GM21723 (cell line): ENCODE data around the gene NR2C2.

Experiments used
- ATAC-seq: cut with Tn5 transposase; IDR thresholded peaks from one replicate; pipeline ENCODE4 v1.9.1; 2021; ENCODE audit warnings: mild to moderate bottlenecking, moderate library complexity; ENCODE audit not compliant: unreplicated experiment

The NR2C2 gene

DNA sequence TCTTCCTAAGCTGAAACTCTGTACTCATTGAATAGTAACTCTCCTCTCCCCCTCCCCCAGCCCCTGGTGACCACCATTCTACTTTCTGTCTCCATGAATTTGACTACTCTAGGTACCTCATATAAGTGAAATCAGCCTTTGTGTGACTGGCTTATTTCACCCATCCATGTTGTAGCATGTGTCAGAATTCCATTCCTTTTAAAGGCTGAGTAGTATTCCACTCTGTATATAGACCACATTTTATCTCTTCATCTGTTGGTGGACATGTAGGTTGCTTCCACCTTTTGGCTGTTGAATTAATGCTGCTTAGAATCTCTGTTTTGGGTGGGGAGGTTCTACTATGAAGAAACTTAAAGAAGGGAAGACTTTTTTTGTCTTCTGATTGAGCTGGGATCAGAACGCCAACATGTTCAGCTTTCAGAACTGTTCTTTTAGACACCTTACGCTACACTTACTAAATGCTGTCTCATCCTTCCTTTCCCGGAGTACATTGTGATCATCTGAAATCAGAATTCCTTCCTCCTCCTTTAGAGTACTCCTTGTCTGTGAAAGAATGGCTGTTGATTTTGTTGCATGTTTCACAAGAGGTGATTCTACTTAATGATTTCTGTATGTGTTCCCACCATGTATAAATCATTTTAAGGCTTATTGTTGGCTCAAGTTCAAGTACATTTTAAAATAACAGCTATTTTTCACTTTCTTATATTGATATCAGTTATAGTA lies 67.4 kb downstream of the NR2C2 start:
- ATAC-seq = no peak

DNA sequence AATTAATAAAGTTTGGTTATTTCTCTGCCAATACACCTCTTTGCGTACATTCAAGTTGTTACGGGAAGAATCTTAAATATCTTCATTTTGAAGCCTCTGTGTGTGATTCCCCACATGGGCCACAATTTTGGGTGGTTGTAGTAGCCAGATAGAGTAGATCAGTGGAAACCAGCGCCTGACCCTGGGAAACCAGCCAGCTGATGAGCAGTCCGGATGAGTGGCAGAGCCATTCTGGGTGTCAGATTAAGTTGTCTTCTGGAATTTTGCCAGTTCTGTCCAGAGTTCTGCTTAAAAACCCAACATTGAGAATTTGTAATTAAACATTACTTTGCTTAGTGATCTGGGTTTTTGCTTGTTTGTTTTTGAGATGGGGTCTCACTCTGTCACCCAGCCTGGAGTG lies 68.1 kb downstream of the NR2C2 start:
- no peak for ATAC-seq

DNA sequence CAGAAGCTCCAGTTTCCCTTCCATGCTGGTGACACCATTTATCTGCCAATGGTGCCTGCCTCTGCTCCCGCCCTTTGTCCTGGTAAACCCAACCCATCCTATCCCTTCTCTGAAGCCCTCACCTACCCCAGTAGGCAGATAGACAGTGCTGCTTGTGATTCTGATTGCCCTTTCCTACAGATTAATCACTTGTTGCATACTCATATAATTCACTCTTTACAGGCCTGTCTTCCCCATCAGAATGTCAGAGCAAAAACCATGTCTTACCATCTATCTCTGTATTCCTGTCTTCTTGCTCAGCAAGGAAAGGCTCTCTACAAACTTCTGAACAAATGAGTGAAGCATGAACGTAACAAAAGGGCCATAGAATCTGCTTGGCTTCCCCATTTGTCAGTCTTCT lies 69.8 kb downstream of the NR2C2 start:
- ATAC-seq = no peak

DNA sequence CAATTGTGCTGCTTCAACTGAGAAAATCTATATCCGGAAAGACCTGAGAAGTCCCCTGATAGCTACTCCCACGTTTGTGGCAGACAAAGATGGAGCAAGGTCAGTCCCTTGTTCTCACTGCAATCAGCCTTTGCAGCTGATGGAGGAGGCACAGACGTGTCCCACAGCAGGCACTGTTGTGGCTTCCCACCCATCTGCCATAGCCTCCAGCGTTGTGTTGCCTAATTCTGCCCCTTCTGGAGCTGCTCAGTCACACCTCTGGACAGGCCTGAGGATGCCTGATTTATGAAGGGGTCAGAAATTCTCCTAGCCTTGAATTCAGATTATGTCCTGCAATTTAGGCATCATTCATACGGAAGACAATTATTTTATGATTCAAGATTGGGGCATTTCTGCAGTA lies 75.9 kb downstream of the NR2C2 start:
- no peak for ATAC-seq

DNA sequence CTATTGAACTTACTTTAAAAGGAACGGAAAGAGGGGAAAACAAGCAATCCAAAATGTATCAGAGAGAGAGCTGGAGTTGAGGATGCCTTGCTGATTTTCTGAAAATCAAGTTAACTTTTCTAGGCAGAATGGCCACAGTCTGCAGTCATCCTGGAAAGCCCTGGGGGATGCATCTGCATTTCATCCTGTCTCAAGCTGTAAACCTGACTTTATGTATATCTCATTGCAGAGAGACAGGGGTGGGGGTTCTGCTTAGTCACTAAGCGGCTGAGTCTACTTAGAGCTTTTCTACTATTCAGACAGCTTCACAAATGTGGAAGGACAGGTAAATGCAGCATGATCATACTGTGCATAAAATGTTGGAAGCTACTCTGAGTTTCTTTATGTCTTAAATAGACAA lies 76.3 kb downstream of the NR2C2 start:
- no peak for ATAC-seq

DNA sequence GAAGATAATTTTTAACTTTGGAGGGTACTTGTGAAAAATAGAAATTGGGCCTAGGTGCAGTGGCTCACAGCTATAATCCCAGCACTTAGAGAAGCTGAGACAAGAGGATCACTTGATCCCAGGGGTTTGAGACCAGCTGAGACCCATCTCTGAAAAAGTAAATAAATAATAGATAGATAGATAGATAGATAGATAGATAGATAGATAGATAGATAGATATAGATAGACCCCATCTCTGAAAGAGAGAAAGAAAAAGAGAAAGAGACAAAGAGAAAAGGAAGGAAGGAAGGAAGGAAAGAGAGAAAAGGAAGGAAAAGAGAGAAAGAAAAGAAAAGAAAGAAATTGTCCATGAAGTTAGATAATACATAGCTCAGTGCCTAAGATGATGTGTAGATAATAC lies 82.2 kb downstream of the NR2C2 start:
- ATAC-seq = no peak

DNA sequence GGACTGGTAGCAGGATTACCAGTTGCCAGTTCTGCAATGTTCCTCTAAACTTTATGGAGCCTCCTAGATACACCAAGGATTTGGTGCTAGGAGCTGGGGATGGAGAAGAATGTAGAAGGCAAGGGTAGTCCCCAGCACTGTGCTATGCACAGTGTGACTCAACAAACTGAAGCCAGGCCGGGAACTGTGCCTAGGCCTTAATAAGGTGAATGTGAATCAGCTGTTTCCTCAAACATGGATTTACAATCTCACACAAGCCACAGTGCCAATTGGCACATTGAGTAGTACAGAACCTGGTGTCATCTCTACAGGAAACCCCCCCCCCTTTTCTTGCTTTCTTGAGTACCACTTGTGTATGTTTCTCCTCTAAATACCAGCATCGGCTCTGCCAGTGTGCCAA lies 85.3 kb downstream of the NR2C2 start:
- ATAC-seq = no peak

DNA sequence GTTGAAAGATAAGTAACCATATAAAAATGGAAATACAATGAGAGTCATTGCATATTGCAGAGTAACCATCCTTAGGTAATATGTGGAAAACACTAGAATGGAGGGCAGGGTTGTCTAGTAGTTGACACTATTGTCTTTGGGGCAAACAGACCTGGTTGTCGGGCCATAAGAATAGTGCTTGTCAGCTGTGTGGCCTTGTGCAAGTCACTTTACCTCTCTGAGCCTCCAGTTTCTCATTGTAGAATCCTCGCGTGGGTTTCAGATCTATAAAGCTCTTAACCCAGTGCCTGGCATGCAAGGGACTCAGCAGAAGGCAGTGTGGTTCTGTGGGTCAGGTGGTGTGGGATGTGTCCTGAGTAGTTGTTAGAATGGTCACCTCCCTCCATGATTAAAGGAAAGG lies 85.7 kb downstream of the NR2C2 start:
- ATAC-seq = no peak

DNA sequence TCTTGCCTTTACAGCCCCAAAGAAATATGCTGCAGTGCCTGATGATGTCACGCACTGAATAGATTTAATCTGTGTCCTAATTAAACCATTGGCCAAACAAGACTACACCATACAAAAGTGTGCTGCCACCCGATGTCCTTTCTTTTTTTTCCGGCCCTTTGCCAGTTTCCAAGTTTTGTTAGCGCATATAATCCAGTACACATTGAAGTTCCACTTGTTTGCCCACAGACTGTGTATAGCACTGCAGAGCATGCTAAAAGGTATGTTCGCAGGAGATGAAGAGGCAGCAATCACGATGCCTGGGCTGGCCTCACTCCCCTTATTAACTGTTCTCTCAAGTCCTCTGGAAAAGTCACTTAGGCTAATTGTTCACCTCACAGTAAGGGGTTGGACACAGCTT lies 90.9 kb downstream of the NR2C2 start:
- ATAC-seq = no peak

DNA sequence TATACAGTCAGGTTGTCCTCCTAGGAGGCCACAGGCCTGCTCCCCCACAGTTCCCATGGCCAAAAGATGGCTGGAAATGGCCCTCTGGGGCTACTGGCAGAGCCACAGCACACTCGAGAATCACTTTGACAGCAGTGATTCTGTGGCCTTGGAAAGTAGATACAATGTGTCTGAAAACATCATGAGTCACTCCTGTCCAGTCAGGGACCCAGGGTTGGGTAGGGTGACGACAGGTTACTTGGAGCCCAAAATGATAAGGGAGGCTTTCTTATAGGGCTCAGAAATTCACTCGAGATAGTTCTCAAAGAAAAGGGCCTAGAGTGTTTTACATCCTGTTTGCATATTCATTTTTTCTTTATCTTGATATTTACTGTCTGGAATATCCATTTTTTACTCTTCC lies 93.5 kb downstream of the NR2C2 start:
- no peak for ATAC-seq

DNA sequence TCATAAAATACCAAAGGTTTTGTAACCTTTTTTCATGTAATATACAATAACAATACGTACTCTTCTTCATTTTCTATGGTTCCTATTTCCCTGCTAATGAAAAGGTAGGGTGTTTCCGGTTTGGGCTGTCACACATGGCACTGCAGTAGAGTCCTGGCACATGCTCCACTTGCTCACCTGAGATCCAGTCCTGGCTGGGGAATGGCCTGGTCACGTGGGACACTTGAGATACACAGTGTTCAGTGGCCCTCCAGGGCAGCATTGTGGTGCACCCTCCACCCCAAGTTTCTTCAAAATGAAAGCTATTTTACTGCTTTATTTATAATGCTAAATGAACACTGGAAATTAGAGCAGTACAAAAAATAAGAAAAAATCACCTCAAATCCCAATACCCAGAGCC lies 94.6 kb downstream of the NR2C2 start:
- ATAC-seq = no peak

DNA sequence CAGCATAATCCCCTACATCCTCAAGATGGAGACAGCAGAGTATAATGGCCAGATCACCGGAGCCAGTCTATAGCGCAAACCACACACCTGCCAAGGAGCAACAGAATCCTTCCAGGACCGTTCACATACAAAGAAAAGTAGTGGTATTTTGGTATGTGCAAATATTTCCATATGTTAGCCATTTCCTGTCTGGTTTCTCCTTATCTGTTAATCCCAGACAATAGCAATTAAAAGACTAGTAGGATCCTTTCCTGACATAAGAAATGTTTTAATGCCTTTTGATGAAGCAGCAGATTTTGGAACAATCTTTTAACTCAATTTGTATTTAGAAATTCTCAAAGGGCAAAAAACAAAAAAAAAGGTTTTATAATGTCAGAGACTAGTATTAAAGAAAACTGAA lies 95.6 kb downstream of the NR2C2 start:
- no peak for ATAC-seq

DNA sequence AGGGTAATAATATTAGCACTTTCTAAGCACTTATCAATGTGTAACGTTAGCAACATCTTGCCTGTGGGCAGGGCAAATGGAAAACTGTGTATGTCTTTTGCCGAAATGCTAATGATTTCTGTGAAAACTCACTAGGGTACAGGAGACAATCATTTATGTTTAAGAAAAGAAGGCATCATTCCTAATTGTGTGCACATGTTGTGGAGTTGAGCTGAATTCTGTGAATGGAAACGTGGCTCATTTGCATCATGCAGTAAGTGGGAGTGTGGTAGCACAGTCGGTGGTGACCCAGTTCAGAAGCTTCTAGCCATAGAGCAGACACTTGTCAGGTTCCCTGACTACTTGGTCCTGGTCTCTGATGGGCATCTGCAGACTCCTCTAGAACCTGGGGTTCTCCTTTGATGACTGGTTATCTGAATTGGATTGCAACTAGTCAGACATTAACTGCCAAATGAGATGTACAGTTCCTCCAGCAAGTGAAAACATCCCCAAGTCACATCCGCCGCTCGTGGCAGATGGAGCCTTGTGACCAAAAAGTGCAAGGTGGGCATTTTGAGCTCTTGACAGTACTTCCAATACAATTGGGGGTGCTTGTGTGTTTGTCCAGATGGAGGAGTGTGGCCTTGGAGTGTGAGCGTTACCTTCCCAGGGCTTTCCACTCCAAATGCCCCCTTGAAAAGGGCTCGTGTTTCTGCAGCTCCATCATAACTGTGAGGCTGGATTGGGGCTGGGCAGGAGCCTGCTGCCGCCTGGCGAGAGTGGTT lies 96.2 kb downstream of the NR2C2 start:
- ATAC-seq = no peak

DNA sequence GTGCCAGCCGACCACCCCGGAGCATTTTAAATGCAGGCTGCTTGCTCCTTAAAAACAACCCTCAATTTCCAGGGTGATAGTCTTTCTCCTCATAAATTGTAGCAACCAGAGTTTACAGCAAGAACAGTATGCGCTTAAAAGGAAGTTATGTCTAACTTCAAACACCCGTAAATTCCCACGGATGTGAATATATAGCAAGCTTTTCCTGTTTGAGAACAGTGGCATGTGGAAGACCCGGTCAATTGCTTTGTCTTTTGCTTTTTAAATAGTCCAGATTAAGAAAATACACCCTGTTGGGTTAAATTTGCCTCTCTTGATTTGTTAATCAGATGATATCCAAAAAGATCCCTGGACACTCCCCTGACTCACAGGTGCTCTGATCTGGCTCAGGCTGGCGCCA lies 96.9 kb downstream of the NR2C2 start:
- ATAC-seq = no peak

DNA sequence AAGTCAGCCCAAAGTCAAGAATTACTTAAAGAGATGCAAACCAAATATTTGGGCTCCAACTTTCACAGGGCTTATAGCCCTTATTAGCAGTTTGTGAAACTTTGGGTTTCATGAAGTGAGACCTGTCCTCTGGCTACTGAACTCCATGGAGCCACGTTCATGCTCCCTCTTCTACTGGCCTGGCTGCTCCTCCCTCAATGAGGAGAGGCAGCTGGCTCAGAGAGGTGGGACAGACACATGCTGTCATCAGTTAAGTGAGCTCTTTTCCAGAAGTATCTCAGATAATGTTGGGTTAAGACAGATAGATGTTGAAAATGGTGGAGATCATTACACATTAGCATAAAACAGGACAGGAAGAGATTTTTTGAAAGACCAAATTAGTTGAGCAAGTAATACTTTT lies 98.3 kb downstream of the NR2C2 start:
- ATAC-seq = no peak

DNA sequence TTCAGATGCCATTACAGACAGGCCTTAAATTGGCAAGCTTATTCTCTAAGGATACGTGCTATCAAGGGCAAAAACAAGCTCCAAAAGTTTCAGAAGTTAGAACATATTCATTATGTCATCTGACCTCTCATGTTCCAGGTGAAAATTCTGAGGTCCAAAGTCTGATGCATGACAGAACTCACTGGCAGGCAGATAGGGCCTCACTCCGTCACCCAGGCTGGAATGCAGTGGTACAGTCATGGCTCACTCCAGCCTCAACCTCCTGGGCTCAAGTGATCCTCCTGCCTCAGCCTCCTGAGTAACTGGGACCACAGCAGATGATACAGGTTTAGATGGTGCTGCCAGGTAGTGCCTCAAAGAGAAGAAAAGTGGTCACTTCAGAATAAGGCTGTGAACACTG lies 102.2 kb downstream of the NR2C2 start:
- ATAC-seq = no peak

DNA sequence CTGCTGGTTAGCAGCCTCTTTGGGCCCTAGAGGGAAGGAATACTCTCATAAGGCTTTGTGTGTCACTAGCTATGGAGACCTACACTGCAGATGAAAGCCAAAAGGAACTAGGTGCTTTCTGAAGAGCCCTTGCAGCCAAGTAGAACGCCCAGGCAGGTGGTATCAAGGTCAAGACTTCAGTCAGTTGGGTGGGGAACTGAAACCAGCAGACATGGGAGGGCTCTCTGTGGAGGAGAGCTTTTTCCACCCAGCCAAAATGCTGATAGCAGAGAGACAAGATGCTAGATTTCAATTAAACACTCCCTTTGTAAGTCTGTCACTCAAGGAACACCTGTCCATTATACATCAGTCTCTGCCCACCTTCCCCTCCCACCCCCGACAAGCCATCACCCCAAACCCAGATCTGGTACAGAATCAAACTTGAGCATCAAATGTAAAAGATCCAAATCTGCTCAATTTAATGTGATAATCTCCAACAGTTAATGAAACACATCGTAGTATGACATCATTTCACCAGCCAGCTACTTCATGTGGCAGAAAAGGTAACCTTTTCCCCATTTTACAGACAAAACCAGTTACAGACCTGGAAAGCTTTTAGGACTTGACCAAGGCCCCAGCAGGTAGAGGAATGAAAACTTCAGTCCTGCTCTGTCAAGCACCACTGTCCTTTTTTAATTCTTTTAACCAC lies 103.2 kb downstream of the NR2C2 start:
- peak; percentile 74 for ATAC-seq

DNA sequence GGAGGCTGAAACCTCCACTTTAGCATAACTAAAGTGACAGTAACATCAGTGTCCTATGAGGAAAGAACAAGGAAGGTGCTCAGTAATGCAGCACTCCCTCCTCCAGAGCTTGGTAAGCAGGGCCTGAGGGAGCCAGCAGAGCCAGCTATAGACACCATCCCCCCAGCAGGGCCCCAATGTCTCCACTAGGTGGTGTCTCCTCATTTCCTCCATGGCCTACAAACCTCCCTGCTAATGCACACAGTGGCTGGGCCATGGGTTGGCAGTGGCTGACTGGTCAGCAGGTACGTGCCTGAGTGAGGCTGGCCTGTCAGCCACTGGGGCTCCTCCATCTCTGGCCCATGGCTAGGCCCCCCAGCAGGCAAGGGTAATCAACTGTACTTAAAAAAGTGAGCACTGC lies 104.1 kb downstream of the NR2C2 start:
- ATAC-seq = peak; percentile 66

DNA sequence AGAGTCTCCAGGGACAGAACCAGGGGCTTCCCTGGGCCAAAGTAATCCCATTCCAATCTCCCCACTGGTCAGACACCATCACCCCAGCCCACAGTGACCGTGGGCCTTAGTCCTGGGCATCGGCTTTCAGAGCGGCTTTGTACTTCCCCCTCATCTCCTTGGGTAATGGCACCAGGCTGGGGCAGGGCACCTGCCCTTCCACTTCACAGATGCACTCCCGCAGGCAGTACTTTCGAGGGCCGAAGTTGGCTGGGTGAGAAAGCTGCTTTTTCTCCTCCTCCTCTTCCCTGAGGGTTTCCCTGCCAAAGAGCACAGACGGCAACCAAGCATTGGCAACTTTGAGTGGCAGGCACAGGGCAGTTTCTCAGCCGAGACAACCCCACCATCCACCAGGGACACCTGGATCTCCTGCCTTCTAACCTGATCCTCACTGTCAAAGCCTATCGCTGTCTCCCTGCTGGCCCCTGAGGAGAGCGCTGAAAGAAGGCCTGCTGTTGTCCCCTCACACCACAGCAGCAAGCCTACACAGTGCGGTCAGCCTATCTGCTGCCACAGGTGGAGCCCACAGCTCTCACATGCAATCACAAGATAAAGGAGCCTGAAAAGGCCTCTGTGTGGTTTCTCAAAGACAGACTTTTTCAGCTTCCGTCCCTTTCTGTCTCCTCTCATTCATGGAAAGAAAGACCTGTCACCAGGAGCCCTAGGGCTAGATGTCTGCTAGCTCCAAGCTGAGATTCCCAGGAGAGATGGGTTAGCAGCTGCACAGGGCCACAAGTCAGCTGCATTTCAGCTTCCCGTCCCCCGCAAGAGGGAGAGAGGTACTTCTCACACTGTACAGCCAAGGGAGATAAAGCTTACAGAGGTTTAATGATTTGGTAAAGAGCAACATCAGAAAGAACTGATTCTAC lies 105.2 kb downstream of the NR2C2 start:
- no peak for ATAC-seq

DNA sequence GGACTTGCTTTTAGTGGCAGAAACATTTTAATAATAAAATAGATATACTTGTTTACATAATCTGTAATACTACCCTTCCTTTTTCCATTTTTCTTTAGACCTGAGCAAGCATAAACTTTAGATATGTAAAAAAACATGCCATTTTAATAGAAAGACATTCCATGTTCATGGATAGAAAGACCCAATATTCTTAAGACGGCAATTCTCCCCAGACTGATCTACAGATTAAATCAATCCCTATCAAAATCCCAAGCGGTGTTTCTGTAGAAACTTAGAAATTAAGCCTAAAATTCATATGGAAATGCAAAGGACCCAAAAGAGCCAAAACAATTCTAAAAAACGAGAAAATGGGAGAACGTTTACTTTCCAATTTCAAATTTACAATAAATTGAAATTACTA lies 106.2 kb downstream of the NR2C2 start:
- no peak for ATAC-seq

DNA sequence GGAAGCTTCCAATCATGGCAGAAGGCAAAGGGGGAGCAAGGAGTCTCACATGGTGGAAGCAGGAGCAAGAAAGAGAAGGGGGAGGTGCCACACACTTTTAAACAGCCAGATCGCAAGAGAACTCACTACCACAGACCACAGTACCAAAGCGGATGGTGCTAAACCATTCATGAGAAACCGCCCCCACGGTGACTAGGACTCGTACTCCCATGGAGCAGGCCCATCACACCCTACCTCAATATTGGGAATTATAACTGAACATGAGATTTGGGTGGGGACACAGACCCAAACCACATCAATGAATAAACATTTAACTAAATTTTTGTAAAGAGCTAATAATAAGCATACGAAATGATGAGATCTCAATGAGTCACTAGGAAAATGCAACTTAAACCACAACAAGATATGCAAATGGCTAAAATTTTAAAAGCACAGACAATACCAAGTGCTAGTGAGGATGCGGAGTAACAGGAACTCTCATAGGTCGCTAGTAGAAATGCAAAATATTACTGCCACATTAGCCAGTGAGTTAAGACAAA lies 107.7 kb downstream of the NR2C2 start:
- ATAC-seq = peak; percentile 41
